Osteocyte (in vitro differentiated cells): ENCODE results near the gene TAS2R40. TPM values are rescaled to one million over a fixed set of nuclear protein-coding genes. Genes with fewer than 3 reads are reported as not detected.

Experiments
- DNase-seq: peaks from one replicate; pipeline ENCODE4 v3.0.0; 2021; ENCODE audit warnings: mixed read lengths; ENCODE audit not compliant: unreplicated experiment; ENCODE audit errors: extremely low spot score
- H3K27ac Mint-ChIP-seq: one replicate; pipeline ENCODE4 v1.8.0; 2021; ENCODE audit warnings: mild to moderate bottlenecking, mixed read lengths; ENCODE audit not compliant: unreplicated experiment
- H3K27me3 Mint-ChIP-seq: one replicate; pipeline ENCODE4 v1.8.0; 2021; ENCODE audit warnings: mixed read lengths; ENCODE audit not compliant: unreplicated experiment
- H3K36me3 Mint-ChIP-seq: one replicate; pipeline ENCODE4 v1.8.0; 2021; ENCODE audit warnings: mixed read lengths; ENCODE audit not compliant: unreplicated experiment
- H3K4me1 Mint-ChIP-seq: one replicate; pipeline ENCODE4 v1.8.0; 2021; ENCODE audit warnings: mixed read lengths; ENCODE audit not compliant: unreplicated experiment
- H3K4me3 Mint-ChIP-seq: one replicate; pipeline ENCODE4 v1.8.0; 2021; ENCODE audit warnings: mild to moderate bottlenecking, moderate library complexity, mixed read lengths; ENCODE audit not compliant: unreplicated experiment
- H3K9me3 Mint-ChIP-seq: one replicate; pipeline ENCODE4 v1.8.0; 2021; ENCODE audit warnings: mixed read lengths; ENCODE audit not compliant: unreplicated experiment
- total RNA-seq: library from RNA; stranded (reverse); gene quantifications from 2 replicates; pipeline ENCODE4 v1.2.1, GENCODE V29; 2021
- TF ChIP-seq, protein P1 (sequence below): fragments of 200-600 bp; sonication (generic); IDR thresholded peaks from 2 replicates; pipeline ENCODE4 v1.5.0; 2021; ENCODE audit warnings: antibody characterized with exemption, mild to moderate bottlenecking, moderate library complexity

TAS2R40 gene
- total RNA-seq, 1 donor from 2014 or later = not detected

GRCh38 chr7:143245123-143245522 lies 23.3 kb downstream of the TAS2R40 start:
- Mint-ChIP-seq H3K4me3 (no peak overlapping the region), H3K27me3 (peaks cover 5% of the 10 kb centered on the region), H3K4me1 (peaks cover 29% of the 10 kb centered on the region), H3K9me3 (no peaks in the 10 kb centered on the region), H3K27ac (no peak overlapping the region), H3K36me3 (peaks cover 6% of the 10 kb centered on the region)
- no peak for DNase-seq
- TF ChIP-seq, protein P1, sequence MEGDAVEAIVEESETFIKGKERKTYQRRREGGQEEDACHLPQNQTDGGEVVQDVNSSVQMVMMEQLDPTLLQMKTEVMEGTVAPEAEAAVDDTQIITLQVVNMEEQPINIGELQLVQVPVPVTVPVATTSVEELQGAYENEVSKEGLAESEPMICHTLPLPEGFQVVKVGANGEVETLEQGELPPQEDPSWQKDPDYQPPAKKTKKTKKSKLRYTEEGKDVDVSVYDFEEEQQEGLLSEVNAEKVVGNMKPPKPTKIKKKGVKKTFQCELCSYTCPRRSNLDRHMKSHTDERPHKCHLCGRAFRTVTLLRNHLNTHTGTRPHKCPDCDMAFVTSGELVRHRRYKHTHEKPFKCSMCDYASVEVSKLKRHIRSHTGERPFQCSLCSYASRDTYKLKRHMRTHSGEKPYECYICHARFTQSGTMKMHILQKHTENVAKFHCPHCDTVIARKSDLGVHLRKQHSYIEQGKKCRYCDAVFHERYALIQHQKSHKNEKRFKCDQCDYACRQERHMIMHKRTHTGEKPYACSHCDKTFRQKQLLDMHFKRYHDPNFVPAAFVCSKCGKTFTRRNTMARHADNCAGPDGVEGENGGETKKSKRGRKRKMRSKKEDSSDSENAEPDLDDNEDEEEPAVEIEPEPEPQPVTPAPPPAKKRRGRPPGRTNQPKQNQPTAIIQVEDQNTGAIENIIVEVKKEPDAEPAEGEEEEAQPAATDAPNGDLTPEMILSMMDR = no peak

DNA sequence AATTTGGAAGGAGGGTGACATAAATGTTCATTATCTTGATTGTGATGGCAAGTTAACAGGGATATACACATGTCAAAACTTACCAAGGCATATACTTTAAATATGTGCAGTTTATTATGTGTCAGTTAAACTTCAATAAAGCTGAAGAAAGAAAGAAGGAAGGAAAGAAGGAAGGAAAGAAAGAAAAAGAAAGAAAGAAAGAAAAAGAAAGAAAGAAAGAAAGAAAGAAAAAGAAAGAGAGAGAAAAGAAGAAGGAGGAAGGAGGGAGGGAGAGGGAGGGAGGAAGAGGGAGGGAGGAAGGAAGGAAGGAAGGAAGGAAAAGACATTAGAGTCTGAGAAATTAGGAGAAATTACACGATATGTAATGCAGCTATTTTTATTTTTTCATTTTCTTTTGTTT lies 25.5 kb downstream of the TAS2R40 start:
- H3K27me3 Mint-ChIP-seq = peaks cover 5% of the 10 kb centered on the region
- peaks cover 2% of the 10 kb centered on the region for H3K9me3 Mint-ChIP-seq
- H3K4me1 Mint-ChIP-seq = peaks cover 16% of the 10 kb centered on the region
- DNase-seq = no peak
- TF ChIP-seq, protein P1 = no peak
- peaks cover 6% of the 10 kb centered on the region for H3K36me3 Mint-ChIP-seq
- H3K4me3 Mint-ChIP-seq = no peak overlapping the region
- no peak overlapping the region for H3K27ac Mint-ChIP-seq

DNA sequence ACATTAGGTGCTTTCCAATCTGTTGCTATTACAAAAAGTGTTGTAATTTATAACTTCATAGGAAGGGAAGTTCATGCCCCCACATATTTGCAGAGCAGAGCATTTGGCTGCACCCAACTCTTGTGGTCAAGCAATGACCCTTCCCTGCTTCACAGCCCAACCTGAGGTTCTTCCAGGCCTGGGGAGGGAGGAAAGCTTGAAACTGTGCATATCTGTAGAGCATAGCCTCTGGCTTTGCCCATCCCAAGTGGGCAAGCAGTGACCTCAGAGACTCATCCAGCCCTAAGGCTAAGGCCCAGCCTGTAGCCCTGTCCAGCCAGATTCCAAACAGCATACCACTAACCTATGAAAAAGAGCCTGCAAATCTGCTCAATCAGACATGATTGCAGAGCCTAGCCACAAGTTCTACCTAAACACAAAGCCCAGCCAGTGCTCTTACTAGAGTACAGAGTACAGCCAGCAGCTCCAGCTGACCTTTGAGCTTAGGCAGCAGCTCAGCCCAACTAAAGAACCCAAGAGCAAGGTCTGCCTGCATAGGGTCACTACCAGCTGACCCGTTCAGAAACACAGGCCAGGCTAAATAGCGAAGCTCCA lies 27.0 kb downstream of the TAS2R40 start:
- TF ChIP-seq, protein P1 = no peak
- Mint-ChIP-seq H3K9me3 (peaks cover 12% of the 10 kb centered on the region), H3K36me3 (peaks cover 7% of the 10 kb centered on the region), H3K4me3 (no peak overlapping the region), H3K27ac (no peak overlapping the region), H3K27me3 (peaks cover 5% of the 10 kb centered on the region), H3K4me1 (peaks cover 16% of the 10 kb centered on the region)
- no peak for DNase-seq

DNA sequence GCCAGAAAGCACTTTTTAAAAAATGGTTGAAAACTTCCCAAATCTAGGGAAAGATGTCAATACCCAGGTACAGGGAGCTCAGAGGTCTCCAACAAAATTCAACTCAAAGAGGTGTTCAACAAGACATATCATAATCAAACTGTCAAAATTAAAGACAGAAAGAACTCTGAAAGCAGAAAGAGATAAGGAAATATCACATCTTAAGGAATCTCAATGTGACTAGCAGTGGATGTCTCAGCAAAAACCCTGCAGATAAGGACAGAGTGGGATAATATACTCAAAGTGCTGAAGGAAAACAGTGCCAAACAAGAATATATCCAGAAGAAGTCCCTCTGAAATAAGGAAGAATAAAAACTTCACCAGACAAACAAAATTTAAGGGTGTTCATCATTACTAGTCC lies 28.4 kb downstream of the TAS2R40 start:
- TF ChIP-seq, protein P1 = no peak
- Mint-ChIP-seq H3K9me3 (peaks cover 18% of the 10 kb centered on the region), H3K4me3 (no peak overlapping the region), H3K36me3 (peaks cover 12% of the 10 kb centered on the region), H3K27me3 (peaks cover 5% of the 10 kb centered on the region), H3K4me1 (peaks cover 12% of the 10 kb centered on the region), H3K27ac (no peak overlapping the region)
- no peak for DNase-seq

DNA sequence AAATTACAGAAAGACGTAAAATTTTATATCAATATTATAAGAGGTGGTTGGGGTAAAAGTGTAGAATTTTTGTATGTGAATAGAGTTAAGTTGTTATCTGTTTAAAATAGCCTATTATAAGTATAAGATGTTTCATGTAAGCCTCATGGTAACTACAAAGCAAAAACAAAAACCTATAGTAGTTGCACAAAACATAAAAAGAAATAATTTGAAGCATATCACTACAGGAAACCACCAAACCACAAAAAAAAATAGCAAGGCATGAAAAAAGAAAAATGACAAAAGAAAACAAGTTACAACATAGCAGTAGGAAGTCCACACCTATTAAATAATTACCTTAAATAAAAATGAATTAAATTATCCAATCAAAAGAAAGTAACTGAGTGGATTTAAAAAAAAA lies 29.0 kb downstream of the TAS2R40 start:
- Mint-ChIP-seq H3K4me1 (peaks cover 12% of the 10 kb centered on the region), H3K27ac (no peak overlapping the region), H3K27me3 (peaks cover 4% of the 10 kb centered on the region), H3K9me3 (peaks cover 18% of the 10 kb centered on the region), H3K36me3 (peaks cover 12% of the 10 kb centered on the region), H3K4me3 (no peak overlapping the region)
- no peak for DNase-seq
- TF ChIP-seq, protein P1 = no peak
